ENCODE data around the gene GSTCD.

Gene GSTCD

GRCh38 chr4:105878668-105879067 lies 170.1 kb downstream of the GSTCD start:
- DNase-seq (ENCODE audit: extremely low read depth in 1 of 2, low read depth in 1 of 2): no peak

GRCh38 chr4:105887508-105887907 lies 178.9 kb downstream of the GSTCD start:
- no peak for DNase-seq (ENCODE audit: extremely low read depth in 1 of 2, low read depth in 1 of 2)

- DNase-seq (ENCODE audit: extremely low read depth in 1 of 2, low read depth in 1 of 2): no peak
Observed at GRCh38 chr4:105894660-105895582, 186.3 kb downstream of the GSTCD start, which contains the start of gene NPNT. Gene NPNT (plus strand): TSS chr4:105895471. CDS start chr4:105895653, 182 bp downstream.

GRCh38 chr4:105895583-105896460 lies 187.2 kb downstream of the GSTCD start:
- no peak for DNase-seq (ENCODE audit: extremely low read depth in 1 of 2, low read depth in 1 of 2)

DNA sequence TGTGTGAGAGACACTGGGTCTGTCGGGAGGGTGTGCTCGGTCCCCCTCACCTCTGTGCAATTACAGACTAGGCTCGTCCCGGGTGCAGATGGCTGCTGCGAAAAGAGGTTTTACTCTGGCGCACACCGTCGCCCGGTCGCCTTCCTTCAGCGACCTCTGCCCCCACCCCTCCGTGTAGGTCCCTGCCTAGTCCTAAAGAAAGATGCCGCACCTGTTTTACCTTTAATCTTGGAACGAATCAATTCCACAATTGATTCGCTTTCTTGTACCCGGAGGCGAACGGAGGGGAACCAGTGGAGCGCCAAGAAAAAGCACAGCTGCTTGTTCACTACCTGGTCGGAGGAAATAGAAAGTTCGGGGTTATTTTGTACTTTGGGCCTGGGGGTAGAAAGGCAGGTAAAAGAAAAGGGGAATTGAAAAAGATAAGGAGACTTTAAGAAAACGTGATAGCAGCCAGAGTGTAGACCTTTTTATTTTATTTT lies 187.9 kb downstream of the GSTCD start:
- DNase-seq (ENCODE audit: extremely low read depth in 1 of 2, low read depth in 1 of 2): no peak

All from stimulated activated CD8-positive, alpha-beta memory T cell treated with anti-CD3 and anti-CD28 coated beads, Interleukin-7, amount 100 ng/mL, for 48 hours (primary cell).